ENCODE measurements around the gene ZNF277.

Gene ZNF277

GRCh38 chr7:112257073-112257472, 50.6 kb downstream of the ZNF277 start:
- DNase-seq, result no peak

- DNase-seq, result no peak
These were observed 54.4 kb downstream of the ZNF277 start for GRCh38 chr7:112260911-112261310.

GRCh38 chr7:112262036-112262435, 55.5 kb downstream of the ZNF277 start:
- DNase-seq, result no peak

GRCh38 chr7:112262855-112263487, 56.5 kb downstream of the ZNF277 start:
- DNase-seq, result no peak

GRCh38 chr7:112263519-112263918, 57.0 kb downstream of the ZNF277 start:
- DNase-seq, result no peak

- DNase-seq, result no peak
These were observed 59.6 kb downstream of the ZNF277 start for GRCh38 chr7:112266141-112266540.

GRCh38 chr7:112266595-112267270, 60.2 kb downstream of the ZNF277 start:
- DNase-seq, result no peak

- no peak for DNase-seq
These were observed 61.6 kb downstream of the ZNF277 start for GRCh38 chr7:112267944-112268691.

- no peak for DNase-seq
These were observed 64.7 kb downstream of the ZNF277 start for GRCh38 chr7:112271162-112271561.

- DNase-seq, result no peak
These were observed 66.5 kb downstream of the ZNF277 start for GRCh38 chr7:112272921-112273561.

GRCh38 chr7:112279042-112279441, 72.5 kb downstream of the ZNF277 start:
- DNase-seq, result no peak

- DNase-seq, result no peak
These were observed 73.8 kb downstream of the ZNF277 start for GRCh38 chr7:112280267-112280666.

- no peak for DNase-seq
These were observed 76.1 kb downstream of the ZNF277 start for GRCh38 chr7:112282476-112283188.

- DNase-seq, result no peak
These were observed 77.0 kb downstream of the ZNF277 start for GRCh38 chr7:112283382-112283910.

GRCh38 chr7:112286250-112287086, 80.0 kb downstream of the ZNF277 start:
- DNase-seq, result no peak

GRCh38 chr7:112288301-112288700, 81.8 kb downstream of the ZNF277 start:
- no peak for DNase-seq

GRCh38 chr7:112290065-112290464, 83.6 kb downstream of the ZNF277 start:
- no peak for DNase-seq

- DNase-seq, result no peak
These were observed 85.7 kb downstream of the ZNF277 start for GRCh38 chr7:112292162-112292561.

- no peak for DNase-seq
These were observed 86.9 kb downstream of the ZNF277 start for GRCh38 chr7:112293416-112293815.

GRCh38 chr7:112296432-112296831, 89.9 kb downstream of the ZNF277 start:
- DNase-seq, result no peak

- no peak for DNase-seq
These were observed 91.2 kb downstream of the ZNF277 start for GRCh38 chr7:112297681-112298080.
